ENCODE data around the gene TM4SF1. TPM values are rescaled to one million over a fixed set of nuclear protein-coding genes. Genes with fewer than 3 reads are reported as not detected.
A peak's percentile ranks its signal among the peaks of the same experiment; 100 is the strongest.

TM4SF1 gene
- total and polyA plus RNA-seq, 12 donors, result 31.5 to 164 (median 63.2) TPM

GRCh38 chr3:149353581-149354184, 23.8 kb downstream of the TM4SF1 start:
- H3K4me1 ChIP-seq (replicated peaks in 1 of 2), result no peaks in the 10 kb centered on the region
- peak overlapping the region in 1 of 5 donors; percentile 43 for H3K27ac ChIP-seq
- H3K9me3 ChIP-seq (replicated peaks in 1 of 3), result no peaks in the 10 kb centered on the region
- H3K4me3 ChIP-seq, result no peak overlapping the region
- peak in 2 of 7 donors; percentile 20 to 30 for DNase-seq
- WGBS, 4 donors, result 0 to 33% (median 31%) methylated on average over 1 of the region's 1 CpG
- intact Hi-C loops (cut with DNase I), result loop anchor here in 1 of 2 donors (10.0 kb wide), 1 partner anchor 69 kb away; no protein-coding TSS in a partner anchor
- H3K27me3 ChIP-seq, result no peaks in the 10 kb centered on the region
- TF ChIP-seq POLR2A (IDR thresholded peaks at IDR 0.05), result no peak
- TF ChIP-seq CTCF (IDR thresholded peaks at IDR 0.05), result no peak
- no peaks in the 10 kb centered on the region for H3K36me3 ChIP-seq (replicated peaks in 1 of 2)

DNA sequence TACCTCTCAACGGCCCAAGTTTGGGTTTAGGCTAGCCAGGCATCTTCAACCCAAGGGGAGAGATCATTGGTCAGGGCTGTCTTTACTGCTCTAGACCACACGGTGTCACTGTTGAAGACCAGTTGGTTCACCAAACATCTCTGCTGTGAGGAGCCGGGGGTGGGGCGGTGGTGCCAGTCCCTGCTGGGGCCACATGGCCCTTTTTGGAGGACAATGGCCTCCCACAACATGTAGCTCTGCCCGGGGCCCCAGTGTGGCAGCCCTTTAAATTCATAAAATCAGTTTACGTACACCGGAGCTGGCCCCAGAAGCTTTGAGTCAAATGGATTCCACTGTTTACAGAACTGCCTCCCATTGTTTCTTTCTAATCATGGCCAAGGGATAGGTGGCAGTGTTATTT, 24.9 kb downstream of the TM4SF1 start:
- intact Hi-C loops (cut with DNase I), result loop anchor here in 1 of 2 donors (10.0 kb wide), 1 partner anchor 68 kb away; no protein-coding TSS in a partner anchor
- no peaks in the 10 kb centered on the region for H3K27me3 ChIP-seq
- no peak overlapping the region for H3K4me3 ChIP-seq
- H3K9me3 ChIP-seq (replicated peaks in 1 of 3), result no peaks in the 10 kb centered on the region
- DNase-seq, result peak; percentile 26 to 69 (median 49)
- no peak overlapping the region for H3K27ac ChIP-seq
- TF ChIP-seq POLR2A (IDR thresholded peaks at IDR 0.05) (no peak), CTCF (IDR thresholded peaks at IDR 0.05) (peak; percentile 30 to 64 (median 58))
- H3K36me3 ChIP-seq (replicated peaks in 1 of 2), result no peaks in the 10 kb centered on the region
- H3K4me1 ChIP-seq (replicated peaks in 1 of 2), result no peaks in the 10 kb centered on the region
- 49 to 67% (median 52%) methylated on average over 4 to 7 of the region's 7 CpGs for WGBS, 4 donors

- DNase-seq, result no peak
- TF ChIP-seq POLR2A (IDR thresholded peaks at IDR 0.05), result no peak
- TF ChIP-seq CTCF (IDR thresholded peaks at IDR 0.05), result no peak
- 83 to 92% (median 87%) methylated on average over 4 of the region's 4 CpGs for WGBS, 4 donors
- Histone ChIP-seq H3K27ac (no peak overlapping the region), H3K9me3 (replicated peaks in 1 of 3) (no peaks in the 10 kb centered on the region), H3K36me3 (replicated peaks in 1 of 2) (no peaks in the 10 kb centered on the region), H3K27me3 (no peaks in the 10 kb centered on the region), H3K4me3 (no peak overlapping the region), H3K4me1 (replicated peaks in 1 of 2) (peaks cover 3 to 17% of the 10 kb centered on the region in 2 donors)
- intact Hi-C loops (cut with DNase I), result no loop called here
These were observed 33.5 kb downstream of the TM4SF1 start for GRCh38 chr3:149343951-149344350.

GRCh38 chr3:149342413-149343380, 34.8 kb downstream of the TM4SF1 start:
- Histone ChIP-seq H3K4me1 (replicated peaks in 1 of 2) (peaks cover 3 to 17% of the 10 kb centered on the region in 2 donors), H3K36me3 (replicated peaks in 1 of 2) (no peaks in the 10 kb centered on the region), H3K9me3 (replicated peaks in 1 of 3) (no peaks in the 10 kb centered on the region), H3K27ac (no peak overlapping the region), H3K27me3 (no peaks in the 10 kb centered on the region), H3K4me3 (no peak overlapping the region)
- 67 to 77% (median 73%) methylated on average over 4 of the region's 4 CpGs for WGBS, 4 donors
- TF ChIP-seq CTCF (IDR thresholded peaks at IDR 0.05) (no peak), POLR2A (IDR thresholded peaks at IDR 0.05) (no peak)
- intact Hi-C loops (cut with DNase I), result no loop called here
- no peak for DNase-seq
